Activated CD4-positive, alpha-beta memory T cell treated with anti-CD3 and anti-CD28 coated beads, Interleukin-2, amount 10 ng/mL, durations not matched to agents 7 days and 5 days (primary cell): Measurements from ENCODE around the gene POLR2F. TPM values are rescaled to one million over a fixed set of nuclear protein-coding genes. Genes with fewer than 3 reads are reported as not detected.

Experiments
- CTCF ChIA-PET: fragments of 350-600 bp; sonication (Branson Sonifier 250); formaldehyde crosslinking; loops from one replicate; lab custom pipeline; 2021; ENCODE audit warnings: antibody characterized with exemption, inconsistent platforms; lab: Charles Lee
- POLR2A ChIA-PET: fragments of 350-600 bp; sonication (Branson Sonifier 250); formaldehyde crosslinking; loops from one replicate; lab custom pipeline; 2021; ENCODE audit warnings: antibody characterized with exemption; lab: Charles Lee
- DNase-seq: peaks from one replicate; pipeline ENCODE4 v3.0.0-alpha.2; 2020
- H3K27ac Mint-ChIP-seq: one replicate; pipeline ENCODE4 v1.8.0; 2021; ENCODE audit warnings: mild to moderate bottlenecking, mixed read lengths
- H3K27me3 Mint-ChIP-seq: one replicate; pipeline ENCODE4 v1.8.0; 2021; ENCODE audit warnings: mixed read lengths
- H3K36me3 Mint-ChIP-seq: one replicate; pipeline ENCODE4 v1.8.0; 2021; ENCODE audit warnings: low read depth, mixed read lengths
- H3K4me1 Mint-ChIP-seq: one replicate; pipeline ENCODE4 v1.8.0; 2021; ENCODE audit warnings: mixed read lengths
- H3K4me3 Mint-ChIP-seq: one replicate; pipeline ENCODE4 v1.8.0; 2021; ENCODE audit warnings: mild to moderate bottlenecking, mixed read lengths
- H3K9me3 Mint-ChIP-seq: one replicate; pipeline ENCODE4 v1.8.0; 2021; ENCODE audit warnings: mixed read lengths
- total RNA-seq, 2 experiments: library from RNA; stranded (reverse); gene quantifications; one replicate each; pipeline ENCODE4 v1.2.3, GENCODE V29; 2021

POLR2F gene
- total RNA-seq, 2 experiments from 2014 or later = 50.1 to 56.4 TPM

- Mint-ChIP-seq H3K36me3 (peaks cover 6% of the 10 kb centered on the region), H3K9me3 (no peaks in the 10 kb centered on the region), H3K27ac (no peak overlapping the region), H3K4me1 (no peaks in the 10 kb centered on the region), H3K27me3 (no peaks in the 10 kb centered on the region), H3K4me3 (no peak overlapping the region)
- CTCF ChIA-PET = no interaction called here
- DNase-seq = no peak
- POLR2A ChIA-PET = no interaction called here
Measured at GRCh38 chr22:37926771-37927636, 26.5 kb upstream of the POLR2F start.

GRCh38 chr22:37927637-37927936, 25.9 kb upstream of the POLR2F start:
- Mint-ChIP-seq H3K4me1 (no peaks in the 10 kb centered on the region), H3K27ac (no peak overlapping the region), H3K9me3 (no peaks in the 10 kb centered on the region), H3K36me3 (peaks cover 8% of the 10 kb centered on the region), H3K27me3 (no peaks in the 10 kb centered on the region), H3K4me3 (no peak overlapping the region)
- ChIA-PET CTCF (no interaction called here), POLR2A (no interaction called here)
- no peak for DNase-seq

- H3K4me1 Mint-ChIP-seq = peaks cover 13% of the 10 kb centered on the region
- H3K27ac Mint-ChIP-seq = no peak overlapping the region
Measured at GRCh38 chr22:37929390-37929789, 24.1 kb upstream of the POLR2F start.

GRCh38 chr22:37930270-37930951, 23.1 kb upstream of the POLR2F start:
- DNase-seq = peak; percentile 26

More at GRCh38 chr22:37929390-37929789, 24.1 kb upstream of the POLR2F start:
- no peaks in the 10 kb centered on the region for H3K9me3 Mint-ChIP-seq
- H3K36me3 Mint-ChIP-seq = peaks cover 5% of the 10 kb centered on the region
- no peak overlapping the region for H3K4me3 Mint-ChIP-seq
- CTCF ChIA-PET = no interaction called here
- no peaks in the 10 kb centered on the region for H3K27me3 Mint-ChIP-seq
- DNase-seq = no peak
- POLR2A ChIA-PET = no interaction called here

GRCh38 chr22:37930952-37931440, 22.5 kb upstream of the POLR2F start:
- H3K9me3 Mint-ChIP-seq = no peaks in the 10 kb centered on the region
- DNase-seq = no peak
- ChIA-PET POLR2A (no interaction called here), CTCF (interaction anchor here (1.8 kb wide), 1 partner anchor 23 kb away, joined by 5 read pairs; the partner anchor contains the start of genes C22orf23 and POLR2F)
- H3K4me1 Mint-ChIP-seq = peaks cover 13% of the 10 kb centered on the region
- peaks cover 5% of the 10 kb centered on the region for H3K36me3 Mint-ChIP-seq
- H3K4me3 Mint-ChIP-seq = no peak overlapping the region
- H3K27ac Mint-ChIP-seq = no peak overlapping the region
- no peaks in the 10 kb centered on the region for H3K27me3 Mint-ChIP-seq

More at GRCh38 chr22:37930270-37930951, 23.1 kb upstream of the POLR2F start:
- H3K9me3 Mint-ChIP-seq = no peaks in the 10 kb centered on the region
- POLR2A ChIA-PET = no interaction called here
- no peak overlapping the region for H3K4me3 Mint-ChIP-seq
- peaks cover 13% of the 10 kb centered on the region for H3K4me1 Mint-ChIP-seq
- no peak overlapping the region for H3K27ac Mint-ChIP-seq
- CTCF ChIA-PET = interaction anchor here (0.6 to 1.8 kb wide), 3 partner anchors 19 to 112 kb away, joined by 3 to 5 read pairs (median 4); partner anchors contain the start of genes C22orf23 and POLR2F
- no peaks in the 10 kb centered on the region for H3K27me3 Mint-ChIP-seq
- H3K36me3 Mint-ChIP-seq = peaks cover 5% of the 10 kb centered on the region

GRCh38 chr22:37931893-37932389, 21.6 kb upstream of the POLR2F start:
- H3K4me1 Mint-ChIP-seq = peaks cover 13% of the 10 kb centered on the region
- ChIA-PET POLR2A (interaction anchor here (1.5 kb wide), 1 partner anchor 23 kb away, joined by 4 read pairs; no protein-coding TSS in a partner anchor), CTCF (interaction anchor here (0.9 to 1.8 kb wide), 2 partner anchors 21 to 22 kb away, joined by 4 to 5 read pairs; partner anchors contain the start of genes C22orf23 and POLR2F)
- H3K36me3 Mint-ChIP-seq = peaks cover 5% of the 10 kb centered on the region
- no peaks in the 10 kb centered on the region for H3K27me3 Mint-ChIP-seq
- no peak overlapping the region for H3K4me3 Mint-ChIP-seq
- no peak overlapping the region for H3K27ac Mint-ChIP-seq
- DNase-seq = no peak
- no peaks in the 10 kb centered on the region for H3K9me3 Mint-ChIP-seq

GRCh38 chr22:37932401-37932800, 21.1 kb upstream of the POLR2F start:
- CTCF ChIA-PET = interaction anchor here (0.9 kb wide), 1 partner anchor 21 kb away, joined by 4 read pairs; the partner anchor contains the start of genes C22orf23 and POLR2F

GRCh38 chr22:37932821-37933578, 20.5 kb upstream of the POLR2F start:
- Mint-ChIP-seq H3K27me3 (no peaks in the 10 kb centered on the region), H3K4me3 (no peak overlapping the region), H3K27ac (no peak overlapping the region), H3K36me3 (peaks cover 11% of the 10 kb centered on the region), H3K9me3 (no peaks in the 10 kb centered on the region), H3K4me1 (peaks cover 13% of the 10 kb centered on the region)
- CTCF ChIA-PET = interaction anchor here (0.7 to 0.9 kb wide), 2 partner anchors 20 to 109 kb away, joined by 3 to 4 read pairs; partner anchors contain the start of genes C22orf23 and POLR2F
- DNase-seq = no peak
- POLR2A ChIA-PET = interaction anchor here (1.0 to 1.5 kb wide), 3 partner anchors 22 to 37 kb away, joined by 3 to 4 read pairs (median 4); partner anchors contain the start of gene MICALL1

More at GRCh38 chr22:37932401-37932800, 21.1 kb upstream of the POLR2F start:
- Mint-ChIP-seq H3K9me3 (no peaks in the 10 kb centered on the region), H3K4me3 (no peak overlapping the region), H3K36me3 (peaks cover 5% of the 10 kb centered on the region), H3K4me1 (peaks cover 13% of the 10 kb centered on the region), H3K27me3 (no peaks in the 10 kb centered on the region), H3K27ac (no peak overlapping the region)
- POLR2A ChIA-PET = interaction anchor here (1.0 to 1.5 kb wide), 3 partner anchors 22 to 36 kb away, joined by 3 to 4 read pairs (median 4); partner anchors contain the start of gene MICALL1
- DNase-seq = no peak

- no peaks in the 10 kb centered on the region for H3K27me3 Mint-ChIP-seq
- H3K9me3 Mint-ChIP-seq = no peaks in the 10 kb centered on the region
- ChIA-PET CTCF (interaction anchor here (0.7 to 2.0 kb wide), 25 partner anchors 11 to 294 kb away, joined by 3 to 10 read pairs (median 4); partner anchors contain the start of genes C22orf23, MICALL1 and POLR2F), POLR2A (interaction anchor here (1.2 kb wide), 1 partner anchor 37 kb away, joined by 3 read pairs; no protein-coding TSS in a partner anchor)
- peak; percentile 89 for DNase-seq
- H3K36me3 Mint-ChIP-seq = peaks cover 11% of the 10 kb centered on the region
- peaks cover 13% of the 10 kb centered on the region for H3K4me1 Mint-ChIP-seq
- H3K27ac Mint-ChIP-seq = no peak overlapping the region
- H3K4me3 Mint-ChIP-seq = no peak overlapping the region
Measured at GRCh38 chr22:37933711-37934376, 19.7 kb upstream of the POLR2F start.

GRCh38 chr22:37940698-37941376, 12.7 kb upstream of the POLR2F start:
- ChIA-PET POLR2A (no interaction called here), CTCF (no interaction called here)
- Mint-ChIP-seq H3K27ac (no peak overlapping the region), H3K9me3 (no peaks in the 10 kb centered on the region), H3K4me3 (no peak overlapping the region), H3K36me3 (peaks cover 16% of the 10 kb centered on the region), H3K27me3 (no peaks in the 10 kb centered on the region), H3K4me1 (no peaks in the 10 kb centered on the region)
- DNase-seq = no peak

GRCh38 chr22:37942133-37942532, 11.4 kb upstream of the POLR2F start:
- CTCF ChIA-PET = interaction anchor here (0.7 kb wide), 1 partner anchor 22 kb away, joined by 3 read pairs; no protein-coding TSS in a partner anchor
- Mint-ChIP-seq H3K4me3 (no peak overlapping the region), H3K4me1 (no peaks in the 10 kb centered on the region), H3K9me3 (no peaks in the 10 kb centered on the region), H3K27ac (no peak overlapping the region), H3K27me3 (no peaks in the 10 kb centered on the region), H3K36me3 (peaks cover 16% of the 10 kb centered on the region)
- DNase-seq = no peak
- POLR2A ChIA-PET = no interaction called here
